Measurements from ENCODE around the gene SETD1B. TPM values are rescaled to one million over a fixed set of nuclear protein-coding genes. Genes with fewer than 3 reads are reported as not detected.
A peak's percentile ranks its signal among the peaks of the same experiment; 100 is the strongest.

The SETD1B gene
- polyA plus RNA-seq, 4 donors = 13.6 to 17.3 (median 15.6) TPM

DNA sequence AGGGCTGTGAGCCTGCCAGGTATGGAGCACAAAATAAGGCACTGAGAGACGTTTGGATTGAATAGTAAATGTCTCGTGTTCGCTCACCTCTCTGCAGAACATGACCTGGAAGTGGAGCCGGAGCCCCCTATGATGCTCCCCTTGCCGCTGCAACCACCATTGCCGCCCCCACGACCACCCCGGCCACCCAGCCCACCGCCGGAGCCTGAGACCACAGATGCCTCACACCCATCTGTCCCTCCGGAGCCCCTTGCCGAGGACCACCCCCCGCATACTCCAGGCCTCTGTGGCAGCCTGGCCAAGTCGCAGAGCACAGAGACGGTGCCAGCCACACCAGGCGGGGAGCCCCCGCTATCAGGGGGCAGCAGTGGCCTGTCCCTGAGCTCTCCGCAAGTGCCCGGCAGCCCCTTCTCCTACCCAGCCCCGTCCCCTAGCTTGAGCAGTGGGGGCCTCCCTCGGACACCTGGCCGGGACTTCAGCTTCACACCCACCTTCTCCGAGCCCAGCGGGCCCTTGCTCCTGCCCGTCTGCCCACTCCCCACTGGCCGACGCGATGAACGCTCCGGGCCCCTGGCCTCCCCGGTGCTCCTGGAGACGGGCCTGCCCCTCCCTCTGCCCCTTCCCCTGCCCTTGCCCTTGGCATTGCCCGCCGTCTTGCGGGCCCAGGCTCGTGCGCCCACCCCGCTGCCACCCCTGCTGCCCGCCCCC lies 18.7 kb downstream of the SETD1B start:
- no peak for DNase-seq (ENCODE audit: low read depth in 4 of 4, low spot score in 3 of 4)

DNA sequence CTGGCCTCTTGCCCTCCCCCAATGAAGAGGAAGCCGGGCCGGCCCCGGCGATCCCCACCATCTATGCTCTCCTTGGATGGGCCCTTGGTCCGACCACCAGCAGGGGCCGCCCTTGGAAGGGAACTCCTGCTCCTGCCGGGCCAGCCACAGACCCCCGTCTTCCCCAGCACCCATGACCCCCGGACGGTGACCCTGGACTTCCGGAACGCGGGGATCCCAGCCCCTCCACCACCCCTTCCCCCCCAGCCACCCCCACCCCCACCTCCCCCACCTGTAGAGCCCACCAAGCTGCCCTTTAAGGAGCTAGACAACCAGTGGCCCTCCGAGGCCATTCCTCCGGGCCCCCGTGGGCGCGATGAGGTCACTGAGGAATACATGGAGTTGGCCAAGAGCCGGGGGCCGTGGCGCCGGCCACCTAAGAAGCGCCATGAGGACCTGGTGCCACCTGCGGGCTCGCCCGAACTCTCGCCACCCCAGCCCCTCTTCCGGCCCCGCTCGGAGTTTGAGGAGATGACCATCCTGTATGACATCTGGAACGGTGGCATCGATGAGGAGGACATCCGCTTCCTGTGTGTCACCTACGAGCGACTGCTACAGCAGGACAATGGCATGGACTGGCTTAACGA lies 19.4 kb downstream of the SETD1B start:
- DNase-seq (ENCODE audit: low read depth in 4 of 4, low spot score in 3 of 4) = no peak

DNA sequence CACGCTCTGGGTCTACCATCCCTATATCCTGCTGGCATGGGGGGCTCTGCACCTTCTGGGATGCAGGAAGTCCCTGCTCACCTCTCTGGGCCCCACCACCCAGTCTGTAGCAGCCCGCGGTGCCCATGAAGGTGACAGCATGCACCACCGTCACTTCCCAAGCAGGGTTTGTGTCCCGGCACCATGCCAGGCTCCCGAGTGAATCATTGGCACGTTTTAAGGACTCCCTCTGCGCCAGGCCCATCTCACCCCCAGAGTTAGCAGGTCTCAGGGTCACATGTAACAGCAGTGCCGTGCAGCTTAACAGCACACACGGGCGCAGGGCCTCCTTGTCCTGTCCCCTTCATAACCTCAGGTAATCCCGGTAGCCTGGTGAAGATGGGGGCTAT lies 19.9 kb downstream of the SETD1B start:
- DNase-seq (ENCODE audit: low read depth in 4 of 4, low spot score in 3 of 4) = no peak

DNA sequence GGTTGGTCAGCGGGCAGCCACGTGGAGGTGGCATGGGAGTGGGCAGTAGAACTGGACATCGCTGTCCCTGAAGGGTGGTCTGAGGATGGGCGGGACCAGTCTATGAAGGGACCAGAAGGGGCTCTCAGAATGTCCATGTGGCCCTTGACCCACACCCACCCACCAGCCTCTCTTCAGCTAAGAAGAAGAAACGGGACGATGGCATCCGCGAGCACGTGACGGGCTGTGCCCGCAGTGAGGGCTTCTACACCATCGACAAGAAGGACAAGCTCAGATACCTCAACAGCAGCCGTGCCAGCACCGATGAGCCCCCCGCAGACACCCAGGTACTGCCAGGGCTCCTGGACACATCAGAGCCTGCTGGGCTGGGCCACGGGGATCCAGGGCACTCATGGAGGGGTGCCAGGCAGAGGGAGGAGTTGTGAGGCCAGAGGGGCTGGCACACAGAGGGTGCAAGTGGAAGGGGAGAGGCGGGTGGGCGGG lies 21.3 kb downstream of the SETD1B start:
- no peak for DNase-seq (ENCODE audit: low read depth in 4 of 4, low spot score in 3 of 4)

DNA sequence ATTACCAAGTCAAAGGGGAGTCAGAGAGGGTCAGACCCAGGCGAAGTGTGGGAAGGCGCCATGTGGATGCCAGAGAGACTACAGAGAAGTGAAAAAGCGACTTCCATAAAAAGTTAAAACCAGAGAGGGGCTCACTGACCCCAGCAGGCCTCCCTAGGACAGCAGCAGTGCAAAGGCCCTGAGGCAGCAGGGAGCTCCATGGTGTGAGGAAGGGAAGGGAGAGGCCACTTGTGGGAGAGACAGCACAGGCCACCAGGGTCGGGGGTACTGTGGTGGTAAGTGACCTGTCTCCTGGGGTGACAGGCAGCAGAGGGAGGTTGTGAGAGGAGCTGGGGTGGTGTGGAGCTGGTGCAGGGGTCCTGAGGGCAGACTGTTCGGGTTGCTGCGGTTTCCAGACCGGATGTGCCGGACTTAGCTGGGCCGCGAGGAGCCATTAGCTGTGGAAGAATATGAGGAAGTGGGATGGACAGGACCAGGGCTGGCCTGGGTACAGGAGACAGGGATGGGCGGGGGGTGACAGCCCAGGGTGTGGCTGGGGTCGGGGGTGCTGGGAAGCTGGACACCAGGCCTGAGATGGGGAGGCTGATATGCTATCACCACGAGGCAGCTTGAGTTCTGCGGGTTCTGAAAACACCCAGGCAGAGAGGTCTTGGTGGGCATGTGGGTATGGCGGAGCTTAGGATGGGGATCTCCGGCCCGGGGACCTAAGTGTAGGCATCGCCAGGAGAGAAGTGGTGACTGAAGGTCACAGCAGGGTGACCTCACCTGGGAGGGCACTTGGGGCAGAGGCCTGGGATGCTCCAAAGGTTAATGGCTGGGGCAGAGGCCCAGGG lies 22.7 kb downstream of the SETD1B start:
- no peak for DNase-seq (ENCODE audit: low read depth in 4 of 4, low spot score in 3 of 4)

DNA sequence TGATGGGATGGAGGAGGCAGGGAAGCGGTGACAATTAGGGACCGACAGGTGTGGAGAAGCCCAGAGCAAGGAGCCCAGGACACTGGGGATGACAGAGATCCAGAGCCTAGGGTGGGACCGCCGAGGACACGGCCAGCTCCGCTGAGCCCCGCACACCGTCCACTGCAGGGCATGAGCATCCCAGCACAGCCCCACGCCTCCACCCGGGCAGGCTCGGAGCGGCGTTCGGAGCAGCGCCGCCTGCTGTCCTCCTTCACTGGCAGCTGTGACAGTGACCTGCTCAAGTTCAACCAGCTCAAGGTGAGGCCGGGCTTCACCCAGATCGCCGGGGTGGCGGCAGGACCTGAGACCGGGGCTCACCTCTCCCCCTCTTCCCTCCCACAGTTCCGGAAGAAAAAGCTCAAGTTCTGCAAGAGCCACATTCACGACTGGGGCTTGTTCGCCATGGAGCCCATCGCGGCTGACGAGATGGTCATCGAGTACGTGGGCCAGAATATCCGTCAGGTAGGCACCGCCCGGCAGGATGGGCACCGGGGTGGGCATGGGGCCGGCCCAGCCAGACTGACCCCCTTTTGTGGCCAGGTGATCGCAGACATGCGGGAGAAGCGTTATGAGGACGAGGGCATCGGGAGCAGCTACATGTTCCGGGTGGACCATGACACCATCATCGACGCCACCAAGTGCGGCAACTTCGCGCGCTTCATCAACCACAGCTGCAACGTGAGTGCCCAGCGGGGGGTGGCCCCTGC lies 23.7 kb downstream of the SETD1B start:
- no peak for DNase-seq (ENCODE audit: low read depth in 4 of 4, low spot score in 3 of 4)

DNA sequence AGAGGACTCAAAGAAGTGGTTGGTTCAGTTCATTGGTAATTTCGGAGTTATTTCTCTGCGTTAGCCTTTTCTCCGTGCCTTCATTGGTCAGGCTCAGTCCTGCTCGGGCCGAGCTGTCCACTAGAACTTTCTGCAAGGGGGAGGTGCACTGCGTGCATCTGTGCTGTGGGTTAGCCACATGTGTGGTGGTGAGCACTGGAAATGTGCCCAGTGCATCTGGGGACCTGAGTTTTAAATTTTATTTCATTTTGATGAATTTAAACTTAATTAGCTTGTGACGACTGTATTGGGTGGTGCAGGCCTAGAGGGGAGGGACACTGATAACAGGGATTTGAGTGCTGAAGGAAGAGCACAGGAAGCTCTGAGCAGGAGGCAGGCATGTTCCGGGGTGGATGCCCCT lies 24.5 kb downstream of the SETD1B start:
- DNase-seq (ENCODE audit: low read depth in 4 of 4, low spot score in 3 of 4) = no peak

DNA sequence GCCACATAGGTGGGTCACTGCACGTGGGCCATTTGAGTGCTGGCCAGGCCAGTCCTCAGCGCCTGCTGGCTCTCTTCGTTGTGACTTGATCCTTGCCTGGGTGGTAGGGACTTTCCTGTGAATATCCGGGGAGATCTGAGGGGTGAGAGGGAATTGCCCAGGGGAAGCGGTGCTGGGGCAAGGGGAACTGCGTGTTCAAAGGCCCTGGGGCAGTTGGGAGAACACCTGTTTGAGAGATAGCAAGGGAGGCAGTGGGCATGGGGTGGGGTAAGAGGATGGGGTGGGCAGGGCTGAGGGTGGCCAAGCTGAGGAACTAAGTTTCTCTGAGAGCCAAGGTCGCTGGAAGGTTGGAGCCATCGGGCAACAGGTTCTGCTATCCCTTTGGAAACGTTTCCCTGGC lies 25.0 kb downstream of the SETD1B start:
- DNase-seq (ENCODE audit: low read depth in 4 of 4, low spot score in 3 of 4) = no peak

DNA sequence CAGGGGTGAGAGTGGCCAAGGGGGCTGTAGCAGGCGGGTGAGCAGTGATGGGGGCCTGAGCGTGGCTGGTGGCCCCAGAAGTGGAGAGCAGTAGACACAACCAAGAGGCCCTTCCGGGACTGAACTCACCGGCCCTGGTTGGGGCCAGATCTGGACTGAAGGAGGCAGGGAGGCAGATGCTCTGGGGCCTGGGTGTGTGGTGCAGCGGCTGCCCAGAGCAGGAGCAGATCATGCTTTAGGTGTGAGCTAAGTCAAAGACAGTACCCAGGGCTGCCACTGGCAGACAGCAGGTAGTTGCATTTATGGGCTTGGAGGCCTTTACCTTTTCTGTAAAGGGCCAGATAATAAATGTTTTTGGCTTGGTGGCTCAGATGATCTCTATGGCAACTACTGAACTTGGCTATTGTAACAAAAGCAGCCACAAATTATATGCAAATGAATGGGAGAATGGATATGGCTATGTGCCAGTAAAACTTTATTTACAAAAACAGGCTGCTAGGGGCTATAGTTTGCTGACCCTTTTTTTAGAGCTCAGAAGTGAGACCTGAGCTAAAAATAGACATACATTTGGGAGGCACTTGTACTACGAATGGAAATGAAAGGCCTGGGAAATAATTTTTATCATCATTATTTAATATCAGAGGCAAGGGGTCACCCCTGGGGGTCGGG lies 25.6 kb downstream of the SETD1B start:
- no peak for DNase-seq (ENCODE audit: low read depth in 4 of 4, low spot score in 3 of 4)

DNA sequence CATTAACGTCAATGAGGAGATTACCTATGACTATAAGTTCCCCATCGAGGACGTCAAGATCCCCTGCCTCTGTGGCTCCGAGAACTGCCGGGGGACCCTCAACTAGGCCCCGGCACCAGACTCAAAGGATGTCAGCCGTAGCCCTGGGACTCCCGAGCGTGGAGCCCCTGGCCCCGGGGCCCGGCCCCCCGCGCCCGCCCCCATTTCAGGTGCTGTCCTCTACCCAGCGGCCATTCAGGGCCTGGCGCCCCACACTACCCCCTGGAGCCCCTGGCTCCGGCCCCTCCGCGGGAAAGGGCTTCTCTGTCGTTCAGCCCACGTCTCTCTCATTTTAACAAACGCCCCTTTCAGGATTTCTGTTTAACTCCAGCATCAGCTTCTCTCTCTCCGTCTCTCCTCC lies 26.3 kb downstream of the SETD1B start:
- no peak for DNase-seq (ENCODE audit: low read depth in 4 of 4, low spot score in 3 of 4)

DNA sequence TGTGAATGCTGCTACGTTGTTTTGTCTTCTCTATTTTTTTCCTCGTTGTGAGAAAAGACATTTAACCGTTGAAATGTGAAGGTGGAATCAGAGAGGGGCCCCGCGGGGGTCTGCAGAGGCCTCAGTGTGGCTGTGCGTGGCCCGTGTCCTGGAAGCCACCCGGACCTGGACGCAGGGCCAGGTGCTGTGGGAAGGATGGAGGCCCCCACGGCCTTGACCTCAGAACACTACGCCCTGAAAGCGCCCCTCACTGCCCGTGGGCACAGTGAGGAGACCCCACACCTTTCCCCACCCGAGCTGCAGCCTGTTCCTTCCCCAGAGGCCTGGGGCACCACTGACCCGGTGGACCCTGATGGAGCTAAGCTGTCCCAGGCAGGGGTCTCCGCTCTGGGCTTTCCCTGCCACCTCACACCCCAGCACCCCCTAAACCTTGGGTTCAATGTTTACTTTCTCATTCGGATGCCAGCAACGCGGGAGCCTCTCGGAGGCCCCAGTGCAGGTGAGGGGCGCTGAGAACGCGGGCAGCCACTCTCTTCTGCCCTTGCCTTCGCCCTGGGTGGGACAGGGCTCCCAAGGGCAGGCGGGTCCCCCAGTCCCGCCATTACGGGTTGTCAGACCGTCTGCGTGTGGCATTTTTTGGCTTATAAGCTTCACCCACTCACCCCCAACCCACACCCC lies 26.9 kb downstream of the SETD1B start:
- no peak for DNase-seq (ENCODE audit: low read depth in 4 of 4, low spot score in 3 of 4)

DNA sequence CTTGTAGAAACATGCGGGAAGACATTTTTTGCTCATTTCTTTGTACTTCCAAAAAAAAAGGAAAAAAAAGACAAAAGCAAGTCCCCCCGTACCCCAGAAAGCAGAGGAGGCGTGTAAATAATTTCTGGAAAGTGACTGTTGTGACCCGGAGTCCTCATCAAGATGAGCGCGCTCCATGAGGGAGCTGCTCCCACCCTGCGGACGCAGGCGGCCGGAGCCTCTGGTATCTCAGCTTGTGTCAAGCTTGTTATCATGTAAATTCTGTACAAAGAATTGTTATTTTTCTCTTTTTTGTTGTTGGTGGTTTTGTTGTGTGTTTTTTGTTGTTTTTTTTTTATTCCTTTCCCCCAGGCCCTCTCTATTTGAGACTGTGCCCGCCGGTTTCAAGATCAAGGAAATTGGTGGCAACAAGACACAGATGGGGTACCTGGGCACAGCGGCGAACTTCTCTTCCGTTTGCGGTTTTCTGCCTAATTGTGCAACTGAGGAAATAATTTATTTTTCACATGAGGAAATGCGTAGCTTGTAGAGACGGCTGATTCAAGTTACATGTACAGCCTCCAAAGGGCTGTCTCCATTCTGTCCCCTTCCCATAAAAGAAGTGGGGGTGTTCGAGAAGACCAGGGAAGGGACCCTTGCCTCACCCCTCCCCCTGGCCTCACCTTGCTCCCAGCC lies 27.9 kb downstream of the SETD1B start:
- no peak for DNase-seq (ENCODE audit: low read depth in 4 of 4, low spot score in 3 of 4)

DNA sequence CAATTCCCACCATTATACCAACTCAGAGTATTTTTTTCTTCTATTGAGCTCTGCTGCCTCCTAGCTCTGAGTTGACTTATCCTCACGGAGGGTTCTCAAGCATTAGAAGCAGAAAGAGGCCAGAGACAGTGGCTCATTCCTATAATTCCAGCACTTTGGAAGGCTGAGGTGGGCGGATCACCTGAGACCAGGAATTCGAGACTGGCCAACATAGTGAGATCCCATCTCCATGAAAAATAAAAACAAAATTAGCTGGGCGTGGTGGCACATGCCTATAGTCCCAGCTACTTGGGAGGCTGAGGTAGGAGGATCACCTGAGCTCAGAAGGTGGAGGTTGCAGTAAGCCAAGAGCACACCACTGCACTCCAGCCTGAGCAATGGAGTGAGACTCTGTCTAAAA lies 33.9 kb downstream of the SETD1B start:
- no peak for DNase-seq (ENCODE audit: low read depth in 4 of 4, low spot score in 3 of 4)

DNA sequence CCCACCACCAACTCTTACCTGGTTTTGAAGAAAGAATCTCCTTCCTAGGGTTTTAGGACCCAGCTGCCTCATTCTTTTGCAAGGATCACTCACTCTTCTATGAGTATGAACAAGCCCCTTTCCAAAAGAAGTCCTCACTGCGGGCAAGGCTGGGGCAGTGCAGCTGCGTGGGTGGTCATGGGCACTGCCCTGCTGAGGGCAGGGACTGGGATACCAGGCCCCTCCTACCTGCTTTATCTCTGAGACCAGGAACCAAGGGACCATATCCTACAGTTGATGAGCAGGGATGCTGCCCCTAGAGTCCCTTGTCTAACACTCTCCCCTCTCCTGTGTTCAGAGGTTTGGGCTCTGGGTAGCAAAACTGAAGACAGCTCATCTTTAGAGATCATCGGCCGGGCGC lies 34.3 kb downstream of the SETD1B start:
- DNase-seq (ENCODE audit: low read depth in 4 of 4, low spot score in 3 of 4) = no peak

DNA sequence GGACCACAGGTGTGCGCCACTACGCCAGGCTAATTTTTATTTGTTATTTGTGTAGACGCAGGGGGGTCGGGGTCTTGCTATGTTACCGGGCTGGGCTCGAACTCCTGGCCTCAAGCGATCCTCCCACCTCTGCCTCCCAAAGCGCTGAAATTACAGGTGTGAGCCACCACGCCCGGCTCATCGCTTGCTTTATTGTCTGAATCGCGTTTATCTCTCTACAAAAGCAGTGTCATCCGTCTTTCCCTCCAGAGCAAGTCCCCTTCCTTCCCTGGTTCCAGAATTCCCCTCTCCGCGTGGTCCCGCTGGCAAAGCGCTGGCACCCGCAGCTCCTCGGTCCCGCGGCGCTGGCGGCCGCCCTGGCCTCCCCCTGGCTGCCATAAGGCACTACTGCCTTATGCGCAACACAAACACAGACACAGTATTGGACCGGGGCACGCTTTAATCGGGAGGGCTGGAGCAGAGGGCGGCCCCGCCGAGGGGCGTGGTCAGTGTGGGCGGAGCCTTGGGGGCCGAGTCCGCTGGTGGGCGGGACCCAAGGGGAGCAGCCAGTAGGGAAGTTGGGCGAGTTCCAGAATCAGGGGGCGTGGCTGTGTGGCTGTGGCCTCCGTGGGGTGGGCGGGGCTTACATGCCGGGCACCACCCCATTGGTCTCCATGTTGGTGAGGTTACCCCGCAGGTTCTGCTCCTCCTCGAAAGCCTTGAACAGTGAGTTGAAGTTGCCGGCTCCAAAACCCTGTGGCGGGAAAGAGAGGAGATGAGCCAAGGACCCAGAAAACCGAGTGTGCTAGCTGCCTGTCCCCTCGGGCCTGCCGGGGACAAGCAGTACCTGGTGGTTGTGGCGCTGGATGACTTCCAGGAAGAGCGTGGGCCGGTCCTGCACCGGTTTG lies 35.5 kb downstream of the SETD1B start:
- DNase-seq (ENCODE audit: low read depth in 4 of 4, low spot score in 3 of 4) = peak; percentile 93 to 96 (median 94)

DNA sequence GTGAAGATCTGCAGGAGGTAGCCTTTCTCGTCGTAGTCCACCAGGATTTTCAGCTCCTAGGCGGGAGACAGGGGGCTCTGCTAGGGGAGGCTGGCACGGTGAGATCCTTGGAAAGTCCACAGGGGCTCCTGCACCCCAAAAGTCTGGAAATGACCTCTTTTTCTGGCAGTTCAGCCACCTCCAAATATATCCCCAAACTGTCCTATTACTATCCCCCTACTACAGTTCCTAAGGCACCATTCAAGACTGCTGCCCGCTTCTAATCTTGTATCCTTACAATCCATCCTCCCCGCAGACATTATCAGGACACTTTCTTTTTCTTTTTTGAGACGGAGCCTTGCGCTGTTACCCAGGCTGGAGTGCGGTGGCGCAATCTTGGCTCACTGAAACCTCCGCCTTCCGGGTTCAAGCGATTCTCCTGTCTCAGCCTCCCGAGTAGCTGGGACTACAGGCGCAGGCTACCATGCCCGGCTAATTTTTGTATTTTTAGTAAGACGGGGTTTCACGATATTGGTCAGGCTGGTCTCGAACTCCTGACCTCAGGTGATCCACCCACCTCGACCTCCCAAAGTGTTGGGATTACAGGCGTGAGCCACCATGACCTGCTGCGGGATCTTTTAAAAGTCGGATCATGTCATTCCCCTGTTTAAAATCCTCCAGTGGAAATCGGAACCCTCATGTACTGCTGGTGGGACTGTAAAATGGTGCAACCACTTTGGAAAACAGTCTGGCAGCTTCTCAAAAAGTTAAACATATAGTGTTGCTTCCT lies 36.4 kb downstream of the SETD1B start:
- DNase-seq (ENCODE audit: low read depth in 4 of 4, low spot score in 3 of 4) = no peak

DNA sequence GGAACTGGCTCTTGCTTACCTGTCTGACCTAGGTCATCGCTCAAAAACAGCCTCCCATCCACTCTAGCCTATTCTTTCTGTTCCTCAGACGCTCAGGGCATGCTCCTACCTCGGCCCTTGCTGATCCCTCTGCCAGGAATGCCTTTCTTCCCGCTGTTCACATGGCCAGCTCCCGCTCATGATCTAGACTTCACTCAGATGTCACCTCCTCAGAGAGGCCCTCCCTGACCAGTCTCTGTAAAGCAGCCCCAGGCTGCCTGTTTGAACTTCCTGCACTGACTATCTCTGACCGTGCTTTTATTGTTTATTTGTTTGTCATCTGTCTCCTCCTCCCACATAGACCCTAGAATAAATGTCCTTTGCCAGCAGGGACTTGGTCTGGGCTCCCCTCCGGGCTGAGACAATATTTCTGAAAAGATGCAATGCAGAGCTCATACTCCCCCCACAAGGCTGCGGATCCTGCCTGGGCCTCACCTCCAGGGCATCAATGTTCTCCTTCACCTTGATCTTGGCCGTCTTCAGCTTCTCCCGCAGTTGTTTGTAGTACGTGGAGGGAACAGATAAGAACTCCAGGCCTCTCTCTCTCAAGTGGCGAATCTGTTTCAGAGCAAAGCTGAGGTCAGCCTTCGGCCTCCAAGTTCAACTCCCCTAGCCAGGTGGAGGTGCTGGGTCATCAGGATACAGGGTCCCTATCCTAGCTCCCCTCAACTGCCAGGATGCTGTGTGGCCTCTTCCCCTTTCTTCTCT lies 39.6 kb downstream of the SETD1B start:
- no peak for DNase-seq (ENCODE audit: low read depth in 4 of 4, low spot score in 3 of 4)

Measured in right renal pelvis (tissue), 4 donors.